Bone marrow (tissue), 2 donors: ENCODE data around the gene MPRIP.
"Not testable (repeated sequence)": the region's sequence is repeated elsewhere in the genome, so short reads cannot be mapped to it uniquely, and the experiment has no call there.

Experiments
- DNase-seq, 2 donors: peaks; one replicate each; lab custom pipeline; 2025; lab: John Stamatoyannopoulos, UW

MPRIP gene

DNA sequence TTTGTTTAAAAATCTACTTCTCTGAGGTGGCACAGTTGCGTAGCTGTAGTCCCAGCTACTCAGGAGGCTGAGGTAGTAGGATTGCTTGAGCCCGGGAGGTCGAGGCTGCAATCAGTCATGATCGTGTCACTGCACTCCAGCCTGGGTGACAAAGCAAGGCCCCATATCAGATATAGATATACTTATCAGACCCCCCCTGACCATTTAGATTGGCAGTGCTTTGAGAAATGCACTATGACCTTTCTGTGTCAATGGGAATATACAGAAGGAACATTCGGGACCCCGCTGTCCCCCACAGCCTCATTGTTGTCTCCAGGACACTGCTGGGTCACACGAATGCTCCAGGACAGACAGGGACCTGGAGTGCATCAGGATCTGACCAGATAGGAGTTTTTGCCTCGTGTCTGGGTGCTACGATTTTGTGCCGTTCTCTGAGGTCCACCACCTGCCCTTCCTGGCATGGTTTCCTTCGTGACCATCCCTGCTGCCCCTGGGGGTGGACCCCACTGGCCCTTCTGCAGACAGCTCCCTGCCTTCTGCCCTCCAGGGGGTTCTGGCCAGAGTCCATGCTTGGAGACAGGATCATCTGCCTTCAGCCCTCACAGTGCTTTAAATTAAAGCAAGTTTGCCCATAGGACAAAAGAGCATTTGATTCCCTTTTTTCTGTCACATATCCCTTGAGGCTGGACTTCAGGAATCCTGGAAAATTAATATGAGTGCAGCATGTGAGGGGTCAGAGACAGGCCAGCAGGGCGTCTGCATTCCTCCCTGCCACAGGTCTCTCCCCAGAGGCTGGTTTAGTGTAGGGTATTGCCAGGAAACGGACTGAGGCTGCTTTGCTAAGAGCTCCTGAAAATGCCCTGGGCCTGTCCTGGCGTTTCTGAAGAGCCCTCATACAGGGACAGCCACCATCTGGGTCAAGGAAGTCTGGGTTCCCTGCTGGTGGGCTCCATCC, 144.6 kb downstream of the MPRIP start:
- no peak for DNase-seq

DNA sequence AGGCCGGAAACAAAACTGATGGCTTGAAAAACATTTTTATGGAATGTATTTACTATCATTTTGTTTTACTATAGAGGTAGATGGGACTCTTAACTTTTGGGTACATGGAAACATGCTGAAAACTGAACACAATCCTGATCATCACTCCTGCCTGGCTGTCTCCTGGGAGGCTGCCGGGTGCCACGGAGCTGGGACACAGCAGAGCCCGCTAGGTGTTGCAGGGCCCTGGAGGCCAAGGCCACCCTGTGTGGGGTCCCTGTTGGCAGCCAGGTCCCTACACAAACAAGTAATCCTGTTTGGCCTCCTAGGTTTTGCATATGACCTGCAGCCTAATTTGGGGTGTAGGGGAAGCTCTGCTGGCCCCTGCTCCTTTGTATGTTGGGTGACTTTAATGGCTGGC, 146.3 kb downstream of the MPRIP start:
- DNase-seq: no peak

DNA sequence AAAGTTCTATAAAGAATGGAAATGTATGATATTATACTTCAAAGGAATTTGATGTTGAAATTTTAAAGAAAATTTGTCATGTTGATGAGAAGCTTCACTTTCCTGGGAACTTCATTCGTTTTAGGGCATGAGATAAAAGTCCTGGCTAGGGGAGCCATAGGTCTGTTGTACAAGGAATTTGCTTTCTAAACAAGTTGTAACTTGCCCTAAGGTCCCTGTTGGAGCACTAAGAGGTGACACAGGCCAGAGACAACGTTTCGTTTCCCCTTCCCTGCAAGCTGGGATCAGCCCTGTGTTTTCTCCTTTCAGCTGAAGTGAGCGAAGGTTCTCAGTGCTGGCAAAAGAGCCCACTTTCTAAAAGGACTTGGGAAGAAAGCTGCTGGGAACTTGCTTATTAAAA, 147.3 kb downstream of the MPRIP start:
- no peak for DNase-seq

DNA sequence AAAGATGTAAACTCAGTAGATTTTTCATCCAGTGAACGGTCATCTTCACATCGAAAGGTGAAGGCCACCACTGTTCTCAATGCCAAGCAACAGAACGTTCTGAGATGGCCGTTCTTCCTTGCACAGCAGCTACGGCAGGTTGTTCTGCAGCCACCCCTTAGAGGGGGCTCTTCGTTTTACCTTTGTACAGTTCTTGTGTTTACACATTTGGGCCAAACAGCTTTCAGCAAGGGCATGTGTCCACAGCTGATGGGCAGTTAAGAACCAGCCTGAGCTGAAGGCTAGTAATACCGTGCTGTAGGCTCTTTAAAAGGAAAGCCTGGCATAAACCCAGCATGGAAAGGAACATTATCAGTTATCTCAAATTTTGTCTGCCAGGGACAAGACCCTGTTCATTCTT, 147.9 kb downstream of the MPRIP start:
- no peak for DNase-seq

DNA sequence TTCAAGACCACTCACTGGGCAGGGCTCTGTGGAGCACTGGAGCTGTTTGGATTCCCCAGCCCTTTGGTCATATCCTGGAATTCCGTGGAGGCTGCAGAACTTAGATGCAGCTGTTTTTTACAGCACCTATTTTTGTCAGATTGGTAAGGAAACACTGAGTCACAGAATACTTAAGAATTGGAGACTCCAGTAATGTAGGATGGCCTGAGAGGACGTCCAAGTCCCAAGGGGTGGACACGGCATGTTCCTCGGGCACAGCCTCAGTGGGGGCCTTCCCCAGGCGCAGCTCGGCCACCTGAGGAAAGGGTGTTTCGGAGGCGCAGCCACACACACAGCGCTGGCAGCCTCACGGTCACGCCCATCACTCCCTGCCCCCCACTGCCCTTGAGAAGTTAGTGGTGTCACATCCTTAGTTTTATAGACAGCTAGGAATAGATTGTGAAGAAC, 149.1 kb downstream of the MPRIP start:
- no peak for DNase-seq

DNA sequence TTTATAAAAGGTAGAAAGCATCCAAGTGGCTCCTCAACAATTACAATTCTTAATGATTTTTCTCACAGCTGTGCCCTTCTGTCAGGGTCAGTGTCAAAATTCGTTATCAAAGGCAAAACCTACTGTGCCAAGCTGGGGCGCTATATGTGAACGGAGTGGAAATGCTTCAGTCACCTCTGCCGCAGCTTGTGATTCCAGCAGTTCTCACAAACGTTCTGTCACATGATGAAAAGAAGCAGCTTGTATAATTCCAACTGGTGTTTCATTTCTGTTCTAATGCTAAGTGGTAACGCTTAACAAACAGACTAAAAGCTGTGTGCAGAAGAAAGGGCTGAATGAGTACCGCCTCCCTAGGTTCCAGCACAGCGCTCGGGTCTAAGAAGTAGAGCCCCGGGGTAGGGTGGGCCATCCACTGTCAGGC, 149.7 kb downstream of the MPRIP start:
- DNase-seq: no peak

DNA sequence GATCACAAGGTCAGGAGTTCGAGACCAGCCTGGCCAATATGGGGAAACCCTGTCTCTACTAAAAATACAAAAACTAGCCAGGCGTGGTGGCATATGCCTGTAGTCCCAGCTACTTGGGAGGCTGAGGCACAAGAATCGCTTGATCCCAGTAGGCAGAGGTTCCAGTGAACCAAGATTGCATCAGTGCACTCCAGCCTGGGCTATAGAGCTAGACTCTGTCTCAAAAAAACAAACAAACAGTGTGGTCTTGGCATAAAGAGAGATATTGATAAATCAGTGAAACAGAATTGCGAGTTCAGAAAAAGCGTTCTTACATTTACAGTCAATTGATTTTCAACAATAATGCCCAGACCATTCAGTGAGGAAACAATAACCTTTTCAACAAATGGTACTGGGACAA, 153.2 kb downstream of the MPRIP start:
- not testable (repeated sequence) for DNase-seq

DNA sequence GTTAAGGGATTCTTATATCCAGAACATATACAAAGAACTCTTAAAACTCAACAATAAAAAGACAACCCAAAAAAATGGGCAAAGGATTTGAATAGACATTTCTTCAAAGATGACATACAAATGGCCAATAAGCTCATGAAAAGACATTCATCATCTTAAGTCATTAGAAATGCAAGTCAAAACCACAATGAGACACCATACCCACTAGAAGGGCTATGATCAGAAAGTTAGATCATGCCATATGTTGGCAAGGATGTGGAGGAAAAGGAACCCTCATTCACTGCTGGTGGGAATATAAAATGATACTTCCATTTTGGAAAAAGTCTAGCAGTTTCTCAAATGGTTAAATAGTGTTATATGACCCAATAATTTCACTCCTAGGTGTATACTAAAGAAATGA, 154.5 kb downstream of the MPRIP start:
- no peak for DNase-seq

DNA sequence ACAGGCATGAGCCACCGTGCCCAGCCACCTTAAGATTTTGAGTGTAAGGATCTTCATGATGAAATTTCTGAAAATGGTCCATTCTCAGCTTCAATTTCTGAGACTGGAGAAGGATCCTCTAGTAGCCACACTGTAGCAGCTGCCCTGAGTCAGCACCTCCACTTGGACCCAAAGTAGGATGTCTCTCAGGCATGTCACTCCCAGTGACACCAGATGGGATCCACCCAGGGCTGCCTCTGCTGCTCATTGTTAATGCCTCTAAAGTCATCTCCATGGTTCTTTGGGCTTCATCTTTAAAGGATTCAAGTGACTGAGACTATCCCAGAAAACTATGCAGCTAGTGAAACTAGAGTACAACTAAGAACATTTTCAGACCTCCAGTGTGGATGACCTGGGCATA, 156.0 kb downstream of the MPRIP start:
- no peak for DNase-seq

DNA sequence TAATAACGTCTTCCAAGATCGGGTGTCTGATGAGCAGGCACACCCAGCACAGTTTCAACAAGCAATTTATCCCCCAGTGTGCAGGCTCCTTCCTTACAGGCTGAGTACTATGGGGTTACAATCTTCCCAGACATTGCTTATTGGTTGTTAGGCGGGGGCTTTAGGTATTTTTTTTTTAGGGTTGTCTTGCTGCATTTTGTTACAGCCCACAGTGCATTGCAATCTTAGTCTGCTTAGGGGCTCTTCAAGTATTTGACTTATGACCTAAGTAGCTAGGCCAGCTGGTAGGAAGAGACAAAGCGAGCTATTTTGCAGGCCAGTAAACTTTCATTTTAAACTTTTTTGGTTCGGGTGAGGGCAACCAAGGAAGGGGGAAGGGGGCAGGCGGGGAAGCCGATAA, 158.1 kb downstream of the MPRIP start:
- DNase-seq: no peak

DNA sequence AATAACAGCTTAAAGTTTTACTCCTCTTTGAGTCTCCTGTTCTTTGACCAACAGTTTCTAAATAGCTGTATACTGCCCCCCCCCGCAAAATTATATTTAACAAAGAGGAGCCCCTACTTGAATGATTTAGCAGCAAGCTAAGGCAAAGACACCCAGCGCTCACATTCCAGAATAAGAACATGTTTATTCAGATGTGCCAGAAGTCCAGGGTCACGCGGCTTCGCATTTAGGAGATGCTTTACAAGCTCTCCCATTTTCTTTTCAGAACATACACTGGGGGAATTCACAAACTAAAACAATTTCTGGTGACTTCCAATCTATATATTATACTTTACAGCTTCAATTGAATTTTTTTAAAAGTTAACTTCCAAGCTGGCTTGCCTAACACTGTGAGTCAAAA, 158.6 kb downstream of the MPRIP start:
- no peak for DNase-seq

DNA sequence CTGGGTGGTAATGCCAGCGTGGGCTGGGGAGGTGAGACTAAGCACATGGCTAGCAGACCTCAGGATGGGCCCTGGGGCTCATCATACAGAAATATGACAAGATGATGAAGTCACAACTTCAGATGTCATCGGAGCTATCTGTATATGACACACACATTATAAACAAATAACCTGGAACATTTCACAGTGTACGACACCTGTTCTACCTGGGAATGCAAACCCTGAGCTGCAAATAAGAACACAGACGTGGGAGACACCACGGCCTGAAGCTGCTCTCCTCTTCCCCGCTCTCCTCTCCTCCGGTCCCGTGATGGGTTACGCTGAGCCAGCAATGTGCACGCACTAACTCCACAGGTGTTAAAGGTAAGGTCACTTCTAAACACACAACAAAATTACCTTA, 159.0 kb downstream of the MPRIP start:
- no peak for DNase-seq

DNA sequence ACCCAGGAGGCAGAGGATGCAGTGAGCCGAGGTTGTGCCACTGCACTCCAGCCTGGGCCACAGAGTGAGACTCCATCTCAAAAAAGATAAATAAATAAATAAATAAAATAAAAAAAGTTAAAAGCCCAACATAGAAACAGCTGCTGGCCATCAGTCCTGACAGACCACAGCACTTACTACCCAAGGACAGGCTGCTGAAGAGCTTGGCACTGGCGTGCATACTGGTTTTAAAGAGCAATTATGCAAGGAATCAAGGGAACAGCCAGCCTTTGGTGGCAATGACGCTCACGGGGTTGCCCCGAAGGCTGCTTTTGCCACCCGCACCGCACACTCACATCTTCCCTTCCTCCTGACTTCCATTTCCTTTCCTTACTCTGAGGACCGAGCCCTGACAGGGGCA, 159.7 kb downstream of the MPRIP start:
- no peak for DNase-seq

DNA sequence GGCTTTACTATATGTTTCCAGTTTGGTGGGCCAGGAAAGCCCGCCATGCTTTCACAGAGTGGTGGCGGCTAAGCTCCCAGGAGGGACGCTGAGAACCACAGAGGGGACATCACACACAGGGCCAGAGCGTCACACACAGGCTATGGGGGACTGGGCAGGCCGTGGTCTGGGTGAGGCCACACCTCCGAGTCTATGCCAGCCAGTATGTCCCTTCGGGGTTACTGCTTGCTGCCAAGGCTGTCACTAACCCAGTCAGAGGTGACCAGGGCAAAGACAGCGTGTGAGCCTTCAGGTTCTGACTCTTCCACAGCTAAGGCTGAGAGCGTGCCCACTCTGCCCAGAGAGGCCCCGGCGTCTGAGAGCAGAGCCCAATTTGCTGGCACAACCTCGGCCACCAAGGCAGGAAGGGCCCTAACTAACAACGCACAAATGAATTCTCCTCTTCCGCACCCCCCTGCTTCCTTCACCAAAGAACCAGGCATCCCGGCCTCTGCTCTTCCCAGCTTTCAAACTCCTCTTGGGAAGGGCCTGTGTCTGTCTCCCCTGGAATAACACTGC, 161.0 kb downstream of the MPRIP start:
- no peak for DNase-seq

DNA sequence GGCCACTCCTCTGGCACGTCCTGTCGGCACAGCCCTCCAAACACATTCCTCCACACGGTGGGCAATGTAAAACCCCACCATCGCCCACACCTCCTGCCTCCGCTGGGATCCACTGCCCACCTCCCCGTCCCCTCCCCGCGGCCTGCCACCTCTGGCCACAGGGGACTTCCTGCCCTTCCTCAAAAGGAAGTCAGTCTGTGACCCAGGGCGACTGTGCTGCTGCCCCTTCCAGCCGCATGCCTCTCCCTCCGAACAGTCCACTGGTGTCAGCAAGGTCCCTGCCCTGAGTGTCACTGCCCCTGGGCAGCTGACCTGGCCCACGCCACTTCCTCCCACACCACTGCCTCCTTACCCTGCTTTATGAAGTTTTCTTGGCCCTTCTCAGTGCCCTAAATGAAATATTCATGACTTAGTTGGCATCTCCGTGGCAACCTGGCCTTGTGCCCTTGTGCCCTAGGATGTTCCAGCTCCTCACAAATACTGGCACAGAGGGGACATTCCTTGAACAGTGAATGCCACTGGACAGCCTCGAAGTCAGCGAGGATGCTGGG, 161.9 kb downstream of the MPRIP start:
- DNase-seq: no peak

DNA sequence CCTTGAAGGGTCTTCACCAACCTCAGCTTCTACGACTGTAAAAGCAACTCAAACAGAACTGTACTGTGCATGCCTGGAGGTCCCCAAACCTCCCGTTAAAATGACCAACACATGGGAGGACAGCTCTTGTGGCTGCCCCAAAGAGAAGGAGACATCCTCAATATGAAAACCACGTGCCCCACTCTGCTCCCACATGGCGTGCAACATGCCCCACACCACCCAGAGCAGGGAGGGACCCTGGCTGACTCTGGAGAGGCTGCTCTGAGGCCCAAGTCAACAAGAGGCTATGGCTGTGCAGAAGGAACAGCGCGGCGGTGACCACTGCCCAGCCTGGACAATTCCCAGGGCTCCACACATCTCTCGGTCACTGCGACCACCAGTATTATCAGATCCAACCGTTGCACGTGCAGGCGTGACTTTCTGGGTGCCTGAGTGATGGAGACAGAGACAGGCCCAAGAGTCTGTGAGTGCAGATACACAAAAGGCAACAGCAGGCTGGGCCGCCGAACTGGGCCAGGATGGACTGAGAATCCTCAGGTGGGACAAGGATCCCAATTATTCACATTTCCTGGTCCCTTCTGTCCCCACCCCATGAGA, 162.5 kb downstream of the MPRIP start:
- DNase-seq: no peak

DNA sequence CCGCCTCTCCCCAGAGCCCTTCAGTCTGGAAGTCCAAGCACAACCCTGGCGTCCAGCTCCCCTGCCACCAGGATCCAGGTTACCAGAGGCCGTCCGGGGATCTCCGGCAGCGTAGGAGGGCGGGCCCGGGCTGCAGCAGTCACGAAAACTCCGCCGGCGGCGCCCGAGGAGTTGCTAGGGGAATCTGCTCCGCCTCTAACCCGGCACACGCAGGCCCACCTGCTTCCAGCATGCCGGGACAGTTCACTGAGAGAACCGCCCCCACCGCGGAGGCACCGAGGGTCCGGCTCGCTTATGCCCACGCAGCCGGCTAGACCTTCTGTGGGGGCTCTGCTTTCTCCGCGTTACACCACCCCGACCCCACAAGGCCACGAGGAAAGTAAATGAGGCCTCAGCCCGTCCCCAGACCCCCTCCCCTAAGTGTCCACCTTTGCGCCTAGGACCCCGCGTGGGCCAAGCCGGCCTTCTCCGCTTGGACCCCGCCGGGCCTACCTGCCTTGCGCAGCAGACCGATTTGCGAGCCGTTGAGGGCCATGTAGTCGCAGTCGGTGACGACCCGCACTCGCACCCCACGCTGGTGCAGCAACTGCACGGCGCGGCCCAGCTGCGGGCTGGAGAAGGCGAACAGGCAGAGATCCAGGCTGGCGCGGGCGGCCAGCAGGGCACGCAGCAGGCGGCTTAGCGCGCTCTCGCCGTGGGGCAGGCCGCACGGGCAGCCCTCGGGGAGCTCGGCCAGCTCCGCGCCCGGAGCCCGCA, 163.3 kb downstream of the MPRIP start:
- no peak for DNase-seq

DNA sequence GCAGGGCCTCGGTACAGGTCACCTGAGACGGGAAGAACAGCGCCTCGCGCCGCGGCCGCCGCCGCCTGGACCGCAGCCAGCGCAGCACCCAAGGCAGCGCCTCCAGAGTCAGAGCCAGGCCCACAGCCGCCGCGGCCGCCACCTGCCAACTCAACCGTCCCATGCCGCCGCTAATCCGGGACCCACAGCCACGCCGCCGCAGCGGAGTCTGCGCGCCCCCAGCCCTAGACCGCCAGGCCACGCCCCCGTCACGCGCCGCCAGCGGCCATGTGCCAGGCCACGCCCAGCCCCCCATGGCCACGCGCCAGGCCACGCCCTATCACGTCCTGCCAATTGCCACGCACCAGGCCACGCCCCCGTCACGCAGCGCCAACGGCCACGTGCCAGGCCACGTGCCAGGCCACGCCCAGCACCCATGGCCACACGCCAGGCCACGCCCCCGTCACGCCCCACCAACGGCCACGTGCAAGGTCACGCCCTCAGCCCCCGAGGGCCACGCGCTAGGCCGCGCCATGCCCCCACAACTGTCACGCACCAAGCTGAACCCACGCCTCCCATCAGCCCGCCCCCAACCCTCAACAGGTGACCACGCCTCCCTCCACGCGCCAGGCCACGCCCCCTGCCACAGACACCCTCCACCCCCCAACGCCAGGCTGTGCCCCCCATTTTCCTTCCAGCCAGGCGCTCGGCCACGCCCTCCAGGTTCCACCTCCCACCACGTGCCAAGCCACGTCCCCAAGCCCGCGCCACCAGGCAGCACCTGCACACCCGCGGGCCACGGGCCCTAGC, 164.1 kb downstream of the MPRIP start, which contains the start of gene PLD6:
Gene PLD6 (minus strand): TSS at position 210 of the 789 bp plus-strand sequence. CDS start 47 bp downstream, at position 163.
- DNase-seq: peak in 1 of 2 donors; percentile 21

DNA sequence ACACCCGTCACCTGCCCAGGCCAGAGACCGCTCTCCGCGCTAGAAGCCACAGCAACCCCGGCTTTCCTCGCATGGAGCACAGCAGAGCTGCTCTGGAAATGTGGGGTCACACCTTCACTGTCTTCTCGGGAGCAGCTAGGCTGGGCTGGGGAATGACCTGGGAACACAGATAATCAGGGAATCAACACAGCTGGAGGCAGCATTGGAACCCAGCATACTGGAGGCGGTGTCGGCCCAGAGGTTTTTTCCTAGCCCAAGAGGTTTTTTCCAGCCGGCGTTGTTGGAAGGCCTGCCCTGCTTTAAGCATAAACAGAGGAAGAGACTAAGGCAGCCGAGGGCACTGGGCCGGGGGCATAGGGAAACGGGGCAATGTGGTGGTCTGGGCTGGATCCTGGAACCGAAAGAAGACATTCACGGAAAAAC, 164.7 kb downstream of the MPRIP start:
- no peak for DNase-seq

DNA sequence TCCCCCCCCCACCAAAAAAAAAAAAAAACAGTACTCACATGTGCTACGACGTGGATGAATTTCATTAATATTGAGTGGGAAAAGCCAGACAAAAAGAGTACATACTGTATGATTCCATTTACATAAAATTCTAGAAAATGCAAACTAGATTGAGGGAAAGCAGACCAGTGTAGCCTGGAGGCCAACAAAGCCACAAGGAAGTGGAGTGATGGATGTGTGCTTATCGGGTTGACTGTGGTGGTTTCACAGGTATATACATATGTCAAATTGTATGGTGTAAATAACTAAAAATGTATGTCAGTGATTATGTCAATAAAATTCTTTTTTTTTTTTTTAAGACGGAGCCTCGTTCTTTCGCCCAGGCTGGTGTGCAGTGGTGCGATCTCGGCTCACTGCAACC, 165.7 kb downstream of the MPRIP start:
- DNase-seq: no peak

DNA sequence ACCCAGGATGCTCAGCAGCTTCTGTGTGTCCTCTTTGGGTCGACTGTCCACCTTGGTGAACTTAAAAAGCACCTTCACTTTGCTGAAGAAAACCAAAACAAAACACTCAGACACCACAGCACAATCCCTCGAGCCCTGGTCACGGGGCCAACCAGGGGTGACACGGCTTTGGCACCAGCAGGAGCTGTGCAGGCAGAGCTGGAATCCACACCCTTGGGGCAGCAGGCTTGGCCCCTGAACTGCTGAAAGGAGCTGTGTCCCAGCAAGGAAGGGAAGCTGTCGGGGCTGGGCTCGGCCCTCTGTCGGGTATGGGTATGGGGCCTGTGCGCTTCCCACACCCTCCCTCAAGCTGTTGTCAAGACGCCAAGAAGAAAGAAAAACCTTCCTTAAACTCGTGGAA, 171.5 kb downstream of the MPRIP start:
- DNase-seq: no peak
